HG02884 (cell line): ENCODE results near the gene FILIP1.
"Not testable (repeated sequence)": the region's sequence is repeated elsewhere in the genome, so short reads cannot be mapped to it uniquely, and the experiment has no call there.

Experiments
- ATAC-seq: cut with Tn5 transposase; IDR thresholded peaks from one replicate; pipeline ENCODE4 v1.9.1; 2021; ENCODE audit warnings: mild to moderate bottlenecking, moderate library complexity; ENCODE audit not compliant: unreplicated experiment

FILIP1 gene

DNA sequence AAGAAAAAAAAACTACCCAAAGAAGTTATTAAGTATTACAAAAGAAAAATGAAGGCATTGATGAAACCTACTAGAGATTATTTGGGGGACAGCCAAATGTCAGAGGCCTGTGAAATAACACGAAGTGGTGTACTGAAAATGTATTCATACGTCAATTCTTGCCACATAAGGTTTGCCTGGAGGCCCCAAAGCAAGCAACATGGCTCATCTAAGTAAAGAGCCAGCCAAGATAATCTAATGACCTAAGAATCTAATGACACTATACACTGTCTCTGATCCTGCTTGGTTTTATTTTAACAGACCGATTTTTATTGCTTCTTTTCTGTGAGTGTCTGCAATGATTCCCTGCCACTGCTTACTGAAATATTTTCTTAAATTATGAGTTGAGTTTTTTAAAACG lies 34.7 kb downstream of the FILIP1 start:
- ATAC-seq: no peak

DNA sequence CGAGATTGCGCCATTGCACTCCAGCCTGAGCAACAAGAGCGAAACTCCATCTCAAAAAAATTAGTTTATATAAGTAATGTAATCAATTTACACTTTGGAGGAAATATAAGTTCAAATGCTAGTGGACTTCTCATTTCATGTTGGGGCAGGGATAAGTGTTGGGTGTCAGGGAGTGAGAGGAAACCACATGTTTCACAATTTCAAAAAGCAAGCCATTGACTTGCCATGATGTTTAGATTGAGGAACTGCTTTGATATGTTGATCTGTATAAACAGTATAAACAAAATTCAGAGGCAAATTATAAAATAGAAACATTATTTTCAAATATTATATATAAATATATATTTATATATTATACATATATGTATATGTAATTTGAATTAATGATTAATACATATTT lies 42.7 kb downstream of the FILIP1 start:
- ATAC-seq: no peak

DNA sequence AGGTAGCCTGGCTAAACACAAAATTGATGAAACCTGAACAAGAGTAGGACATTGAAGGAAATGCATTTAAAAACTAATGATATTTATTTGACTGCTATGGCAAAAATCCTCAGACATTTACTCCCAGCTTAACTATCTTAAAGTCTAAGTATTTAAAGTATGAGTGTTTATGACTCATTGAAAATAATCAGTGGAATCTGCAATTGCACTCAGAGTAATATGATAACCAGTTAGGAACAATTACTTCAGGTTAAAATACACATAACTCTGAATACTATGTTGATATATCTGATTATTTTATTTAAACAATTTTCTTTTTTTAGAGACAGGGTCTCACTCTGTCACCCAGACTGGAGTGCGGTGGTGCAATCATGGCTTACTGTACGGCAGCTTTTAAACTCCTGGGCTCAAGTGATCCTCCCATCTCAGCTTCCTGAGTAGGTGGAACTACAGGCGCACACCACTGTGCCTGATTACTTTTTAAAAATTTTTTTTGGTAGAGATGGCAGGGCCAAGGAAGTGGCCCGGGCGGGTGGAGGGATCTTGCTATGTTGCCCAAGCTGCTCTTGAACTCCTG lies 43.9 kb downstream of the FILIP1 start:
- ATAC-seq: no peak

DNA sequence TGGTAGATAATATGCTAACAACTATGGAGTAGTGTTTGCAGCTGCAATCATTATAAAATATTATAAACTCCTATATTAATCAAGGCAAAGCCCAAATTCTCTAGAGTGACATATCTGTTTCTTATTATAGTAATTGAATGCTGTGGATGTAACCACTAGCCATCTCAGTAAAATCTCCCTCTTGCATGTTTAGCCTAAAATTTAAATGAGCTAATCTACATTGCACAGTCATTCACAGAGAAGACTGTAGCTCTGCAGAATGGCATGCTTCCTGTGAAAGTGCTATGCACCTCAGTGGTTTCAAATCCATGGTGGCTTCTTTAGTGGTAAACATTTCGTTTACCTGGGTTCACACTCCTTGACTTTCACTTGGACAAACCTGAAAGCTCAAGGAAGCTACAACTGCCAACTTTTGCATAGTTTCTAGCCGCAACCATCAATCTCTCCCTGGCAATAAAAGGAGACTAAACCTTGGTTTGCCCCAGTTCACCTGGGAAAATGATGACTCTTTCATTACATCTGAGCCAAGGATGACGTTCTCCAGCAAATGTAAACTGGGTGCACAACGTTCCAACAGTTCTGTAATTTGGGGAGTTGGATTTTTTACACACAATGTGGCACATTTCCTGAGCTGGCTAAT lies 47.2 kb downstream of the FILIP1 start:
- no peak for ATAC-seq

DNA sequence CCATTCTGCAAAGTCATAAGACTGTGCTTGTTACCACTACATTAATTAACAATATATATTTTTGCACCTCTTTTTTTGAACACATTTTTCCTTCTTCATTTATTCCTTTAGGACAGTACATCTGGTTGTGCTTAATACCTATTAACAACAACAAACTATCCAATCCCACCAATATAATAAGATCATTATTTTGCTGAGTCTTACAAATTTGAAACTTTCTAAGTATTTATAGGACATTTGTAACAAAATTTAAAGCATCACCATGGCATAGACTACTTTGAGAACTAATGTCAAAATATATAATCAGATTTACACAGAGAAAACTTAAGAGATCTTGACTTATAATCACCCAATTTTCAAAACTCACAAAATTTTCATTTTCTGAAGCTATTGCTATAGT lies 47.9 kb downstream of the FILIP1 start:
- ATAC-seq: no peak

DNA sequence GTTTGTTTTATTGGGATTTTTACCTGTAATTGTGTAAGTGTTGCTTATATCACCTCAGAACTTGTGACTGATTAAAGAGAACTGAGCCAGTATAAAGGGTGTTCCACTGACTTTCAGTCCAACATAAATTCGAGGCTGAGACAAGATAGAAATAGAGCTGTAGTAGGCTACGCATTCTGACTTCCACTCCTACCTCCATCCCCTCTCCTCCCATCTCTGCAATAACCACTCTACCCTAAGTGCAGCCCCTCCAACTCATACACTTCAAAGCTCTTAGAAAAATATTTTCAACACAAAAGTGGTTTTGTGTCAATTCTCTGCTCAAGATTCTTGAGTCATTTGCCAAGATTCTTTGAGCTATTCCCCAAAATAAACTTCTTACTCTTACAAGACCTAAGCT lies 48.7 kb downstream of the FILIP1 start:
- ATAC-seq: no peak

DNA sequence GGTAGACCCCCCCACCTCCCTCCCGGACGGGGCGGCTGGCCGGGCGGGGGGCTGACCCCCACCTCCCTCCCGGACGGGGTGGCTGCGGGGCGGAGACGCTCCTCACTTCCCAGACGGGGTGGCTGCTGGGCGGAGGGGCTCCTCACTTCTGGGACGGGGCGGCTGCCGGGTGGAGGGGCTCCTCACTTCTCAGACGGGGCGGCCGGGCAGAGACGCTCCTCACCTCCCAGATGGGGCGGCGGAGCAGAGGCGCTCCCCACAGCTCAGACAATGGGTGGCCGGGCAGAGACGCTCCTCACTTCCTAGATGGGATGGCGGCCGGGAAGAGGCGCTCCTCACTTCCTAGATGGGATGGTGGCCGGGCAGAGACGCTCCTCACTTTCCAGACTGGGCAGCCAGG lies 51.7 kb downstream of the FILIP1 start:
- ATAC-seq: not testable (repeated sequence)

DNA sequence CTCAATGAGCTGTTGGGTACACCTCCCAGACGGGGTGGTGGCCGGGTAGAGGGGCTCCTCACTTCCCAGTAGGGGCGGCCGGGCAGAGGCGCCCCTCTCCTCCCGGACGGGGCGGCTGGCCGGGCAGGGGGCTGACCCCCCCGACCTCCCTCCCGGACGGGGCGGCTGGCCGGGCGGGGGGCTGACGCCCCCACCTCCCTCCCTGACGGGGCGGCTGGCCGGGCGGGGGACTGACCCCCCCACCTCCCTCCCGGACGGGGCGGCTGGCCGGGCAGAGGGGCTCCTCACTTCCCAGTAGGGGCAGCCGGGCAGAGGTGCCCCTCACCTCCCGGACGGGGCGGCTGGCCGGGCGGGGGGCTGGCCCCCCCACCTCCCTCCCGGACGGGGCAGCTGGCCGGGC lies 52.1 kb downstream of the FILIP1 start:
- not testable (repeated sequence) for ATAC-seq

DNA sequence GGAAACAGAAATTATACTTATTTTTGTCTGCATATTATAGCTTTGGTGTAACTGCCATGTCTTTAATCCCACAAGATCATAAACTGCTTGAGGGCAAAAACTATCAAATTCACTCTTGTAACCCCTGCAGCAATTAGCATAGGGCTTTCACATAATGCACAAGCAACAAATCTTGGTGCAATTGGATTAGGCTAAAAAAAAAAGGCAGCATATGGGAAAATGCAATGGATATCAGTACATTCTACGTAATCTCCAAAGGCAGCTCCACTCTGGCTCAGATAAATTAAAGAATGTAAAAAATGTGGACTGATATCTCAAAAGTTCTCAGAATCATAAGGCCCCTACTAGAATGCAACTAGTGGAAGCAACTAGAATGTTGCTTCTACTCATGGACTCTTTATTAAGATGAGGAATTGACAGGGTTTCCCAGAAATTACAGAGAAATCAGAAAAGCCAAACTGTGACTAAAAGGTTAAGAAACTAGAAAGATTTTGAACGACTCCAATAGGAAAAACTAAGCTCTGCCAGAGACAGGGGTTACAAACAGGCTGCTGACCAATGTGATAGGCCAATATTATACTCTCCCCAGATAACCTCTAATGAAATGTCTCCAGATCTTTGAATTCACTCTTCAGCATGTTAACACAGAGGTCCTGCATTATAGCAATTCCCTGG lies 55.0 kb downstream of the FILIP1 start:
- no peak for ATAC-seq

DNA sequence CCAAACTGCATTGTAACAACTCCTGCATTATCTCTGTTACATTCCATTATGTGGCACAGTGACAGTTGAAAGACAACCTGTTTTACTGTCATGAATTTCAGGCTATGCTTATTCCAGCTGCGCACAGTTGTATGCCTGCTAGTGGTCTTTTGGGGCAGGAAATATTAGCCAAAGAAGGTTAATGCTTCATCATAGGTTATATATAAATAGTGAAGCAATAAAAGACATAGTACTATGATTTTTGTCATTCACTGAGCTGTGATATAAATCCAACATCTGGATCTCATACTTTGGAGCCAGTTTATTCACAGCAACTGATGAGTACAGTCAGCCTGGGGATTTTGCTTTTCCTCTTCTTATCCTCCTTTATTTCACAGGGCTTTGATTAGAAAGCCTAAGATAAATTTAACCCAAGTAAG lies 55.6 kb downstream of the FILIP1 start:
- no peak for ATAC-seq

DNA sequence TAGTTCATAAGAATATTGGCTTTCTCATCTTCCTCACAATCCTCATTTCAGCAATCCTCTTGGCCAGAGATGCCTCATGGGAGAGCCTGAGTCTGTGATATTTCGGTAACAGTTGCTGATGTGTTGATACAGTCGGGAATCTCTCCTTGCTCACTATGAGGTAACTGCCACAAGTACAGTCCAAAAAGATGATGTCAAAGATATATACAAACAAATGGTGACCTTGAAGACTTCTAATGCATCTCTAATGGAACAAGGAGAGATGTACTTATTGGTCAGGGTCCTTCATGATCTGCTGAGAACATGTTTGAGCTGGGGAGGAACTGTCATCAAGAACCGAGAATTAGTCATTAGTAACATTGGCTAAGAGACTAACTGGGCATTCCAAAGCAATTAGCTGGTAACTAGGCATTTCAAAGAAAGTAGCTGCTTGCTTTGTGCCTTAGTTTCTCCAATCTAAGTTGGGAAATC lies 56.1 kb downstream of the FILIP1 start:
- ATAC-seq: no peak

DNA sequence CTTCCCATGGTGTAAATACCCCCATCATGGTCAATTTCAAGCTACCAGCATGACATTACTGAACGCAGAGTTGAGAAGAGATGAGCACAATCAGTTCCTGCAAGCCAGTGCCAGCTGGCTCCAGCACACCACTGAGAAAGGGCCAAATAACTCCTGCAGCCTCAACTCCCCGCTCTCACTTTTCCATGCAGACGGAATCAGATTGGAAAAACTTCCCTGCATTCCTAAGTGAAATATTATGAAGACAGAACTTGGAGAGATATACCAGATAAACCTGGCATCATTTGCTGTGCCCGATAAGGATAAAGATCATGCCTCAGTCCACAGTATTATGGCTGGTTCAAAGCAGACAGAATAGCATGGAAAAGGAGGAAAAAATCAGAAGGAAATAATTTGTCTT lies 56.7 kb downstream of the FILIP1 start:
- ATAC-seq: no peak

DNA sequence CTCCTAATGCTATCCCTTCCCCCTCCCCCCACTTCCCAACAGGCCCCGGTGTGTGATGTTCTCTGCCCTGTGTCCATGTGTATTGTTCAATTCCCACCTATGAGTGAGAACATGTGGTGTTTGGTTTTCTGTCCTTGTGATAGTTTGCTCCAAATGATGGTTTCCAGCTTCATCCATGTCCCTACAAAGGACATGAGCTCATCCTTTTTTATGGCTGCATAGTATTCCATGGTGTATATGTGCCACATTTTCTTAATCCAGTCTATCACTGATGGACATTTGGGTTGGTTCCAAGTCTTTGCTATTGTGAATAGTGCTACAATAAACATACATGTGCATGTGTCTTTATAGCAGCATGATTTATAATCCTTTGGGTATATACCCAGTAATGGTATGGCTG lies 60.8 kb downstream of the FILIP1 start:
- not testable (repeated sequence) for ATAC-seq

DNA sequence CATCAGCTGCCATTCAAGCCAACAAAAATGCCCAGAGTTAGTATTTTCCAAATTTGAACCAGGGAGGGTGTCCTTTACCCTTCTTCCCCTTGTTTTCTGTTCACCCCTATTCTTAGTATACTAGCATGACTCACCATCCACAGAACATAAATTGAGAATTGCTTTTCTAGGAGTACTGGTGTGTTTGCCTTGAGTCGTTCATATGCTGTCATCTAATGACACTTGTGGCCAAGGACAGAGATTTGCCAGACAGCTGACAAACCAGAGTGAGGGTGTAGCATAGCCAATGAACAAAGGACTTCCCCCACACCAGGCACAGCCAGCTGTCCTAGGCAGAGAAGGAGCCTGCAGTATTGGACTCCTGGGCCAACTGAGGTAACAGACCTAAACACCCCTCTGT lies 62.2 kb downstream of the FILIP1 start:
- ATAC-seq: no peak

DNA sequence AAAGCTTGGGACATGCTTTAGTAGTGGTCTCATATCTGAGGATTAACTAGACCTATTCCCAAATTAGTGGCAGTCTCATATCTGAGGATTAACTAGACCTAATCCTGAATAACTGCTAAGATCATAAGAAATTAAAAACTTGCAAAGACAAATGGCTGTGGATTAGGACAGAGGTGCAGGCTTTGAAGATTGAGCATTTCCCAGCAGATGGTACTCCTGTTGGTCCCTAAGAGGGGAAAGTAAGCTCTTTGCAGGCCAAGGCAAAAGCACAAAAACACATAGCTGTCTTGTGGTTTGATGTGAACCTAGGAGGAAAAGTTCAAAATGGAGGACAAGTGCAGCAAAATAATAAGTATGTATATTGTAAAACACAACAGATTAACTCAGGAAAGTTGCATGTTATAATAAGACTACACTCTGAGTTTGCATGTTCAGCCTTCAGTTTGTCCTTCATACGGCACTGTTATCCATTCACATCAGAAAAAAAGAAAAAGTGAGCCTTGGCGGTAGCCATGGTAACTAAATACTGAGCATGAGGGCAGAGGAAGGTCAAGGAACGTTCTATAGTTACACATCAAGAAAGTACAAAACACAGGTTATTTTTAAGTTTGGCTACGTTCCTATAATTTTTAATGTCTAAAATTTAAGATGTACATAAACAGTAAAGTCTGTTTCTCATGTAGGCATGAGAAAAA lies 62.8 kb downstream of the FILIP1 start:
- no peak for ATAC-seq

DNA sequence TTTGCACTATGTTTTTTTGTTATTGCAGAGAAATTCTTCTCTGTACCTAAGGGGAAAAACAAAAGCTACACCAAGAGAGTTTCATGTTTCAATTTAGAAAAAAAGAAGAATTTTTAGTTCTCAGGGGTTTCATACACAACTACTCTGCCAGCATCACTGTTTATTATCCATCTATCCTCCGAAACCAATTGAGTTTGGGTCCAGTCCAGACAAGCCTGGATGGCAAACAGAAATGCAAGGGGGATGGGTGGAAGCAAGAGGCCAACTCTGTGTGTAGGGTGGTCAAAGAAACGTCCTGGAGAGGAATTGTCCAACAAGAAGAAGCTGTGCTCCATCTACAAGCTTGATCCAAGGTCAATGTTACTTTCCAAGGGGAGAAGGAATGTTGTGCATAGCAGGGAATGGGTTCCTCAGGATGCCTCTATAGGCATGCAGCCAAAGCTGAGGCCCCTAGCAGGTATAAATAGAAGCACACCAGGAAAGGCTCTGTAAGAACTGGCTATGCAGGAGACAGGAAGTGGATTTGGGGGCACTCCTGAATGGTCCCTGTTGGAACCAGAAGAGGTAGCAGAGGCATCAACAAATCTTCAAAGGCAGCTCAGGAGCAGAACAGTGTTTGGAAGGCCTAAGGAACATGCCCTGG lies 64.4 kb downstream of the FILIP1 start:
- no peak for ATAC-seq

DNA sequence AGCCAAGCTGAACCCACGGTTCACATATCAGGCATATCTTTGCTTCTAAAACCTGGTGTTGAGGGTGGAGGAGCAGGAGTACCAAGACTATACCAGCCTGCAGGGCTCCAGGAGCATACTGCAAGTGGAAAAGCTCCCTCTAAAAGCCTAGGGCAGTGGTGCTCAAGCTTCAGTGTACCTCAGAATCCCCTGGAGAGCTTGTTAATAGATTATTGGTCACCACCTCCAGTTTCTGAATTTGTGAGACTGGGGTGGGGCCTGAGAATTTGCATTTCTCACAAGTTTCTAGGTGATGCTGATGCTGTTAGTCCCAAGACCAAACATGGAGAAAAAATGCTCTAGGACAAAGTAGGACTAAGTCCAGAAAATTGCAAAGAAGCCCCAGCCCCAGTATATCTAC lies 65.4 kb downstream of the FILIP1 start:
- ATAC-seq: no peak

DNA sequence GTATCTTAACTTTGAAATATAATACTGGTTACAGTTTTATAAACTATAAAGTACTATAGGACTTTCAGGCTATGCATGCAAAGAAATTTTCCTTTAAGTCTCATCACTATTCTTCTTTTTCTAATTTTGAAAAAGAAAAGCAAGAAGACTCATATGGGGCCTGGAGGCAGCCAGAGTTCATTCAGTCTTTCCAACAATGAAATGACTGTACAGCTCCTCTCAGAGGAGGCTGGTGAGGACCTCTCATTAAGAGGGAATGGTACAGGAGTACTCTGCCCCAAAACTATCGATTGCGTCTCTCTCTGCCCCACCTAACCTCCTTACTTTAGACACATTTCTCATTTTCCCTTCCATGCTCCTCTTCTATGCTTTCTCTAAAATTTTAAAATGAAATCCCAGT lies 66.3 kb downstream of the FILIP1 start:
- ATAC-seq: no peak

DNA sequence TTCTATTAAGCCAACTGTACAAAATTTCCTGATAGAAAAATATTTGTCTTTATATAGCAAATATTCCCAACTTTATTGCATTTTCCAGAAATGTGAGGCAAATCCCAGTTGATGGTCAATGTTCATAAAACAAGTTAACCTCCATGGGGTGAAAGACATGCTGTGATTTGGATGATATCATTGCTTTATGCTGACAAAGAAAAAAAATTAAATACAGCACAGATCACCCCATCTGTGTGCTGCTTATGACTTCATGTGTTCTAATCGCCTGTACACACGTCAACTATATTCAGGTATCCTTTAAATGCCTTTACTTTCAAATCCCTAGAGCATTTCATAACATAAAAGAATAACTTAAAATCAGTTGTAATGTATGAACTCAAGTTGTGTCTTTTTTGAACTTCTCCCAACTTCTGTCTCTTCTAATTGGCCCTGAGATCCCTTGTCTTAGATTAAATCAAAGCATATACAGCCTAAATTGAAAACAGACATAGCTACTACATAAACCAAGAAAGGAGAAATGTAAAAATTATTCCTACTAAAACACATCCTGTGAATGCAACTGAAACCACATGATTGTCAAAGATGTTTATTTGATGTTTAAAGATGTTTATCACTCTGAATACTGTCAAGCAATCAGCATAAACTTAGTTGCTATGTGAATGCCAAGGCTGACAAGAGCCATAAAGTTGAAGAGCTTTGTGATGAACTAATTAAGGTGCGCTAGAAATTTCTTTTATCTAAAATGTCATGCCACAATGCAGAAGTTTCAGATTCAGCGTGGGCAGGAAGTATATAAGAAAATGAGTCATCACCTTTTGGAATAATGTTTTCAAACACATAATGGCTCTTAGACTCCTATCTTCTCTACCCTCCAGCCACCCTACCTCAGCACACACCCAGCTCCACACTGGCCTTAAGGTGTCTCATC lies 68.7 kb downstream of the FILIP1 start:
- ATAC-seq: no peak

DNA sequence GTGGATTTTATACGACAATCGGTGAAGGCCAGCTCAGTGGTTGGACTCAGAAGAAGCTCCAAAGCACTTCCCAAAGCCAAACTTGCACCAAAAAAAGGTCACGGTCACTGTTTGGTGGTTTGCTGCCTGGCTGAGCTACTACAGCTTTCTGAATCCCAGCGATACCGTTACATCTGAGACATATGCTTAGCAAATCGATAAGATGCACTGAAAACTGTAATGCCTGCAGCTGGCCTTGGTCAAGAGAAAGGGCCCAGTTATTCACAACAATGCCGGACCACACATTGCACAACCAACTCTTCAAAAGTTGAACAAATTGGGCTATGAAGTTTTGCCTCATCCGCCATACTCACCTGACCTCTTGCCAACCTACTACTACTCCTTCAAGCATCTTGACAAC lies 70.2 kb downstream of the FILIP1 start:
- no peak for ATAC-seq
